ENCODE measurements around the gene SLC20A1. TPM values are rescaled to one million over a fixed set of nuclear protein-coding genes. Genes with fewer than 3 reads are reported as not detected.

Gene SLC20A1
- total RNA-seq, 1 experiment from 2014 or later = 154 TPM

GRCh38 chr2:112639936-112640335 is 5.8 kb upstream of the SLC20A1 start:
- TF ChIP-seq POLR2AphosphoS5 (IDR thresholded peaks at IDR 0.05; ENCODE audit: low read depth, low read length) (no peak), EGR1 (IDR thresholded peaks at IDR 0.05; ENCODE audit: low read depth) (no peak), CEBPB (IDR thresholded peaks at IDR 0.05; ENCODE audit: low read depth) (no peak), ELF1 (IDR thresholded peaks at IDR 0.05; ENCODE audit: borderline replicate concordance, low read depth) (no peak), RAD21 (IDR thresholded peaks at IDR 0.05; ENCODE audit: low read depth) (no peak)
- H3K9ac ChIP-seq (ENCODE audit: low read length) = peak overlapping the region; percentile 41; the same call in 1 of the 2 replicates
- ATAC-seq (no peak), DNase-seq (ENCODE audit: low read depth, low spot score) (no peak)
- H3K4me2 ChIP-seq (ENCODE audit: low read length) = peak overlapping the region; percentile 66
- H3K79me2 ChIP-seq (ENCODE audit: insufficient read depth, low read length) = no peaks in the 10 kb centered on the region
- CTCF ChIA-PET = no interaction called here
- no peak overlapping the region for H2AFZ ChIP-seq (ENCODE audit: low read depth, low read length, poor library complexity, severe bottlenecking)
- no peak overlapping the region; the same call in 1 of the 2 replicates for H3K27ac ChIP-seq (ENCODE audit: low read depth, low read length)
- intact Hi-C loops (cut with micrococcal nuclease) = no loop called here
- no peaks in the 10 kb centered on the region for H3K36me3 ChIP-seq (ENCODE audit: control insufficient read depth in 1 of 2, insufficient read depth in 2 of 2, low read length in 2 of 2)
- BruUV-seq (replicated peaks) = no TSS peak
- H3K9me2 ChIP-seq (ENCODE audit: insufficient read depth) = no peaks in the 10 kb centered on the region
- H3K4me1 ChIP-seq (ENCODE audit: control insufficient read depth in 1 of 2, insufficient read depth in 2 of 2, low read length in 2 of 2) = peaks cover 39 to 51% of the 10 kb centered on the region in 2 experiments
- H3K9me3 ChIP-seq (ENCODE audit: control insufficient read depth in 1 of 2, insufficient read depth in 1 of 2, low read depth in 1 of 2, low read length in 2 of 2) = no peaks in the 10 kb centered on the region
- no peaks in the 10 kb centered on the region for H4K20me1 ChIP-seq (ENCODE audit: insufficient read depth)
- no peaks in the 10 kb centered on the region for H3K27me3 ChIP-seq (ENCODE audit: insufficient read depth, low read length)
- RAD21 ChIA-PET (ENCODE audit: low non-redundant PET in 1 of 2, low total read pairs in 2 of 2, uncharacterized antibody in 2 of 2, unreplicated experiment in 2 of 2) = no interaction called here
- no peak overlapping the region for H3K4me3 ChIP-seq (replicated peaks in 1 of 2; ENCODE audit: low read depth in 1 of 2, low read length in 2 of 2)
- POLR2A ChIA-PET = no interaction called here

GRCh38 chr2:112640467-112640799 is 5.3 kb upstream of the SLC20A1 start:
- DNase-seq (ENCODE audit: low read depth, low spot score) (no peak), ATAC-seq (no peak)
- RAD21 ChIA-PET (ENCODE audit: low non-redundant PET in 1 of 2, low total read pairs in 2 of 2, uncharacterized antibody in 2 of 2, unreplicated experiment in 2 of 2) = no interaction called here

More at GRCh38 chr2:112640467-112640799, 5.3 kb upstream of the SLC20A1 start:
- no peak for TF ChIP-seq RAD21 (IDR thresholded peaks at IDR 0.05; ENCODE audit: low read depth)
- TF ChIP-seq SP1 (IDR thresholded peaks at IDR 0.05; ENCODE audit: low read depth) = no peak
- no peak for TF ChIP-seq POLR2AphosphoS5 (IDR thresholded peaks at IDR 0.05; ENCODE audit: low read depth, low read length)
- no peak for TF ChIP-seq TCF7L2 (IDR thresholded peaks at IDR 0.05; ENCODE audit: borderline replicate concordance, extremely low read depth, insufficient read depth, insufficient read length)
- no peak for TF ChIP-seq REST (IDR thresholded peaks at IDR 0.05; ENCODE audit: low read depth)
- no peak for TF ChIP-seq ZBTB33 (IDR thresholded peaks at IDR 0.05; ENCODE audit: extremely low read depth, insufficient replicate concordance, low read length)
- no peak for TF ChIP-seq ELF1 (IDR thresholded peaks at IDR 0.05; ENCODE audit: borderline replicate concordance, low read depth)
- TF ChIP-seq CBX3 (IDR thresholded peaks at IDR 0.05; ENCODE audit: low read depth) = no peak
- no peak for TF ChIP-seq POLR2A (IDR thresholded peaks at IDR 0.05; ENCODE audit: borderline replicate concordance, extremely low read depth, insufficient read depth, insufficient read length)
- no peak for TF ChIP-seq SIN3A (IDR thresholded peaks at IDR 0.05; ENCODE audit: low read depth)
- TF ChIP-seq EZH2phosphoT487 (IDR thresholded peaks at IDR 0.05; ENCODE audit: borderline replicate concordance) = no peak
- TF ChIP-seq ATF3 (IDR thresholded peaks at IDR 0.05) = no peak
- no peak for TF ChIP-seq ZFX (IDR thresholded peaks at IDR 0.05)
- TF ChIP-seq ZNF274 (IDR thresholded peaks at IDR 0.05; ENCODE audit: low read depth, low read length) = no peak
- Histone ChIP-seq H3K27ac (ENCODE audit: low read depth, low read length) (peak overlapping the region; percentile 33; the same call in 1 of the 2 replicates), H2AFZ (ENCODE audit: low read depth, low read length, poor library complexity, severe bottlenecking) (no peak overlapping the region), H3K4me1 (ENCODE audit: control insufficient read depth in 1 of 2, insufficient read depth in 2 of 2, low read length in 2 of 2) (peaks cover 39 to 53% of the 10 kb centered on the region in 2 experiments), H3K4me2 (ENCODE audit: low read length) (peak overlapping the region; percentile 66), H3K9me2 (ENCODE audit: insufficient read depth) (no peaks in the 10 kb centered on the region), H3K9ac (ENCODE audit: low read length) (peak overlapping the region; percentile 41; the same call in 1 of the 2 replicates), H3K27me3 (ENCODE audit: insufficient read depth, low read length) (no peaks in the 10 kb centered on the region), H3K79me2 (ENCODE audit: insufficient read depth, low read length) (no peaks in the 10 kb centered on the region), H4K20me1 (ENCODE audit: insufficient read depth) (no peaks in the 10 kb centered on the region), H3K4me3 (replicated peaks in 1 of 2; ENCODE audit: low read depth in 1 of 2, low read length in 2 of 2) (peak overlapping the region in 1 of 2 experiments; percentile 28; a peak in 2 of 4 replicates), H3K9me3 (ENCODE audit: control insufficient read depth in 1 of 2, insufficient read depth in 1 of 2, low read depth in 1 of 2, low read length in 2 of 2) (no peaks in the 10 kb centered on the region), H3K36me3 (ENCODE audit: control insufficient read depth in 1 of 2, insufficient read depth in 2 of 2, low read length in 2 of 2) (no peaks in the 10 kb centered on the region)
- no TSS peak for BruUV-seq (replicated peaks)
- ChIA-PET CTCF (interaction anchor here (1.2 kb wide), 1 partner anchor 12 kb away, joined by 3 read pairs; no protein-coding TSS in a partner anchor), POLR2A (interaction anchor here (1.2 to 1.6 kb wide), 2 partner anchors 9 to 13 kb away, joined by 4 to 9 read pairs; no protein-coding TSS in a partner anchor)
- intact Hi-C loops (cut with micrococcal nuclease) = no loop called here
